Astrocyte (in vitro differentiated cells and primary cell): Measurements from ENCODE around the gene PCSK5. TPM values are rescaled to one million over a fixed set of nuclear protein-coding genes. Genes with fewer than 3 reads are reported as not detected.
A peak's percentile ranks its signal among the peaks of the same experiment; 100 is the strongest.

Experiments used
- DNase-seq: peaks from one replicate; pipeline ENCODE4 v3.0.0-alpha.2; 2010; ENCODE audit warnings: low read depth
- FAIRE-seq: peaks from 2 replicates; lab custom pipeline; 2011; peaks lifted over from hg19 to GRCh38; lab: Jason Lieb, UNC
- H2AFZ ChIP-seq: 2 replicates; pipeline ENCODE4 v1.6.0; 2012; ENCODE audit warnings: low read depth, low read length, inconsistent platforms
- H3K27ac ChIP-seq: 2 replicates; pipeline ENCODE4 v1.5.1; 2011; ENCODE audit warnings: low read depth, low read length, inconsistent platforms
- H3K27me3 ChIP-seq: 2 replicates; pipeline ENCODE4 v1.6.0; 2011; ENCODE audit warnings: low read length, inconsistent platforms; ENCODE audit not compliant: insufficient read depth
- H3K36me3 ChIP-seq: 2 replicates; pipeline ENCODE4 v1.5.1; 2011; ENCODE audit warnings: low read length, inconsistent platforms; ENCODE audit not compliant: insufficient read depth
- H3K4me1 ChIP-seq: 2 replicates; pipeline ENCODE4 v1.5.1; 2011; ENCODE audit warnings: low read length, inconsistent platforms; ENCODE audit not compliant: insufficient read depth
- H3K4me2 ChIP-seq: 2 replicates; pipeline ENCODE4 v1.6.0; 2012; ENCODE audit warnings: low read length, inconsistent platforms
- H3K4me3 ChIP-seq: 2 replicates; pipeline ENCODE4 v1.5.1; 2011; ENCODE audit warnings: low read depth, mild to moderate bottlenecking, low read length, inconsistent platforms; ENCODE audit not compliant: insufficient read depth
- H3K79me2 ChIP-seq: 2 replicates; pipeline ENCODE4 v1.6.0; 2012; ENCODE audit warnings: mild to moderate bottlenecking, low read length, inconsistent platforms; ENCODE audit not compliant: insufficient read depth
- H3K9ac ChIP-seq: 2 replicates; pipeline ENCODE4 v1.6.0; 2012; ENCODE audit warnings: mild to moderate bottlenecking, low read length, inconsistent platforms
- H3K9me3 ChIP-seq: 2 replicates; pipeline ENCODE4 v1.5.1; 2012; ENCODE audit warnings: low read depth, mild to moderate bottlenecking, low read length, inconsistent platforms; ENCODE audit not compliant: insufficient read depth
- H4K20me1 ChIP-seq: 2 replicates; pipeline ENCODE4 v1.6.0; 2012; ENCODE audit warnings: low read length, inconsistent platforms; ENCODE audit not compliant: insufficient read depth
- H3K27ac Mint-ChIP-seq: one replicate; pipeline ENCODE4 v1.8.0; 2021; ENCODE audit warnings: mild to moderate bottlenecking, mixed read lengths; ENCODE audit not compliant: unreplicated experiment
- H3K27me3 Mint-ChIP-seq: one replicate; pipeline ENCODE4 v1.8.0; 2021; ENCODE audit warnings: low read depth, mixed read lengths; ENCODE audit not compliant: unreplicated experiment
- H3K36me3 Mint-ChIP-seq: one replicate; pipeline ENCODE4 v1.8.0; 2021; ENCODE audit warnings: low read depth, mixed read lengths; ENCODE audit not compliant: unreplicated experiment
- H3K4me1 Mint-ChIP-seq: one replicate; pipeline ENCODE4 v1.8.0; 2021; ENCODE audit warnings: low read depth, mixed read lengths; ENCODE audit not compliant: unreplicated experiment
- H3K4me3 Mint-ChIP-seq: one replicate; pipeline ENCODE4 v1.8.0; 2021; ENCODE audit warnings: mild to moderate bottlenecking, moderate library complexity, mixed read lengths; ENCODE audit not compliant: unreplicated experiment
- H3K9me3 Mint-ChIP-seq: one replicate; pipeline ENCODE4 v1.8.0; 2021; ENCODE audit warnings: mild to moderate bottlenecking, mixed read lengths; ENCODE audit not compliant: unreplicated experiment
- CTCF ChIP-seq: IDR thresholded peaks from 2 replicates; pipeline ENCODE4 v1.5.1; 2011; ENCODE audit warnings: low read depth, mild to moderate bottlenecking, inconsistent platforms, low read length, moderate library complexity; ENCODE audit not compliant: insufficient read depth
- EZH2 ChIP-seq: IDR thresholded peaks from 2 replicates; pipeline ENCODE4 v1.6.1; 2012; ENCODE audit warnings: mild to moderate bottlenecking, low read length, inconsistent platforms; ENCODE audit not compliant: insufficient read depth
- total RNA-seq: library from RNA; stranded (reverse); gene quantifications from 2 replicates; pipeline ENCODE4 v1.2.1, GENCODE V29; 2021

PCSK5 gene
- total RNA-seq, 1 donor from 2014 or later = 13.1 TPM

DNA sequence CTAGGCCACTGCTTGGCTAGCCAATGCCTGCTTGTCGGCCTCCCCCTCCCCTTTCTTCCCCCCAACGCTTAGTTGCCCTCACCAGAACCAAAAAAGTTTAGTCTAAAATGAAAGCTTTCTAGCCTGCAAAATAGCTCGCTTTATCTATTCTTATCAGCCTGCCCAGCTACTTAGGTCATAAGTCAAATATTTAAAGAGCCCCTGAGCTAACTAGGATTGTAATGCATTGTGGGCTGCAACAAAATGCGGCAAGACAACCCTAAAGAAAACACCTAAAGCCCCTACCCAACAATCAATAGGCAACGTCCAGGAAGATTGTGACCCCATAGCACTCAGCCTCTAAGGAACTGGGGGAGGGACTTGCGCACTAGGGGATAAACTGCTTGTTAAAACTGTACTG lies 38.6 kb upstream of the PCSK5 start:
- Histone ChIP-seq H3K4me1 (no peaks in the 10 kb centered on the region), H3K9ac (no peak overlapping the region), H3K4me2 (no peak overlapping the region), H3K27me3 (peaks cover 2% of the 10 kb centered on the region), H3K36me3 (no peaks in the 10 kb centered on the region), H4K20me1 (no peaks in the 10 kb centered on the region), H3K9me3 (no peaks in the 10 kb centered on the region), H2AFZ (no peak overlapping the region), H3K4me3 (no peak overlapping the region), H3K79me2 (no peaks in the 10 kb centered on the region), H3K27ac (no peak overlapping the region)
- H3K4me1 Mint-ChIP-seq = peaks cover 4% of the 10 kb centered on the region
- H3K4me3 Mint-ChIP-seq = no peak overlapping the region
- H3K9me3 Mint-ChIP-seq = peaks cover 2% of the 10 kb centered on the region
- H3K36me3 Mint-ChIP-seq = no peaks in the 10 kb centered on the region
- no peaks in the 10 kb centered on the region for H3K27me3 Mint-ChIP-seq
- DNase-seq (no peak), FAIRE-seq (no peak)
- TF ChIP-seq EZH2 (no peak), CTCF (no peak)
- H3K27ac Mint-ChIP-seq = no peak overlapping the region

- peaks cover 4% of the 10 kb centered on the region for H3K4me1 Mint-ChIP-seq
- peaks cover 2% of the 10 kb centered on the region for H3K9me3 Mint-ChIP-seq
- no peaks in the 10 kb centered on the region for H3K27me3 Mint-ChIP-seq
- no peak overlapping the region for H3K9ac ChIP-seq
- TF ChIP-seq EZH2 (no peak), CTCF (no peak)
- no peaks in the 10 kb centered on the region for H3K36me3 Mint-ChIP-seq
- peaks cover 3% of the 10 kb centered on the region for H3K27me3 ChIP-seq
- no peak overlapping the region for H2AFZ ChIP-seq
- no peaks in the 10 kb centered on the region for H3K9me3 ChIP-seq
- no peaks in the 10 kb centered on the region for H3K4me1 ChIP-seq
- H3K4me3 ChIP-seq = no peak overlapping the region
- FAIRE-seq = no peak
- no peaks in the 10 kb centered on the region for H3K36me3 ChIP-seq
- H3K4me2 ChIP-seq = no peak overlapping the region
- no peaks in the 10 kb centered on the region for H3K79me2 ChIP-seq
- DNase-seq = no peak
- no peak overlapping the region for H3K27ac Mint-ChIP-seq
- no peaks in the 10 kb centered on the region for H4K20me1 ChIP-seq
- no peak overlapping the region for H3K27ac ChIP-seq
- H3K4me3 Mint-ChIP-seq = no peak overlapping the region
These were observed 37.7 kb upstream of the PCSK5 start for GRCh38 chr9:75852746-75853145.

DNA sequence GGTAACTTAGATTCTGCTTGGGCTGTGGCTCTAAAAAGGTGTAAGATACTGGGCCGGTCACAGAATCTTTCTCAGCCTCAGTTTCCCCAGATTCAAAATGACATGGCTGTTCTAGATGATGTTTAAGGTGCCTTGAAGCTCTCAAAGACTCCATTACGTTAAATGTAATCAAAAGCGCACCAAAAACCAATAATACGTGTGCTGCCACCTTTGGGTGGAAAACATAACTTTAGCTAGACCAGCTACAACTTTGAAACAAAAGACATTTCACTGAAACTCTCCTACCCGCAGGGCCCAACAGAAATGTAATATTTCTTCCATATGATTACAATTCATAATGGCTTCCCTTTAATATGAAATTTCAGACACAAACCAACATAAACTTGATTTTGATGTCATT lies 35.0 kb upstream of the PCSK5 start:
- H3K4me1 ChIP-seq = no peaks in the 10 kb centered on the region
- Mint-ChIP-seq H3K27me3 (no peaks in the 10 kb centered on the region), H3K27ac (no peak overlapping the region), H3K4me1 (peaks cover 4% of the 10 kb centered on the region), H3K9me3 (peaks cover 2% of the 10 kb centered on the region), H3K4me3 (no peak overlapping the region), H3K36me3 (no peaks in the 10 kb centered on the region)
- peaks cover 3% of the 10 kb centered on the region for H3K27me3 ChIP-seq
- DNase-seq (no peak), FAIRE-seq (no peak)
- H4K20me1 ChIP-seq = no peaks in the 10 kb centered on the region
- no peak overlapping the region for H3K4me3 ChIP-seq
- H3K36me3 ChIP-seq = no peaks in the 10 kb centered on the region
- H3K9ac ChIP-seq = no peak overlapping the region
- H3K27ac ChIP-seq = no peak overlapping the region
- H3K79me2 ChIP-seq = no peaks in the 10 kb centered on the region
- no peak overlapping the region for H2AFZ ChIP-seq
- no peaks in the 10 kb centered on the region for H3K9me3 ChIP-seq
- TF ChIP-seq EZH2 (no peak), CTCF (peak; percentile 46)
- H3K4me2 ChIP-seq = no peak overlapping the region
